Measurements from ENCODE around the gene GIMAP4. TPM values are rescaled to one million over a fixed set of nuclear protein-coding genes. Genes with fewer than 3 reads are reported as not detected.
A peak's percentile ranks its signal among the peaks of the same experiment; 100 is the strongest.

Gene GIMAP4
- total and polyA plus RNA-seq, 4 experiments from 2014 or later: 418 to 613 (median 448) TPM

DNA sequence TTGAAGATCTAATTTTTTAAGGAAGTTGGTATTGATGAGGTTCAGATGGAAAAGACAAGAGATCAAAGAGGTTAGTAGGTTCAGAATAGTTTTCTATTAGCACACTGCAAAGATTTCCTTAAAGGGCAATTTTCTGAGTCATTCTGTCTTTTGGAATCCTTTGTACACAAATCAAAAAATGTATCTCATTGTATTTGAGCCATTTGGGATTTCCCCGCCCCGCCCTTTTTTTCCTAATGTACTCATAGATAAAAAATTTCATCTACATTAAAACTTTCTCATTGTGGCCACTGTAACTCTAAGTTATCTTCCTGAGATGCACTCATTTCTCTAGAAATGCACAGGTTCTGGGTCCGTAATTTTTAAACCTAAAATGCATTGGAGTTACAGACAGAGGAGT is 52.9 kb downstream of the GIMAP4 start:
- POLR2A ChIA-PET (ENCODE audit: partially characterized antibody): interaction anchor here (1.1 to 9.2 kb wide), 12 partner anchors 8 to 170 kb away, joined by 3 to 54 read pairs (median 6); partner anchors contain the start of genes GIMAP1, GIMAP2, GIMAP4 and GIMAP6
- intact Hi-C loops (cut with micrococcal nuclease): loop anchor here (5.0 kb wide), 1 partner anchor 38 kb away; no protein-coding TSS in a partner anchor
- peaks cover 43 to 61% (median 52%) of the 10 kb centered on the region in 4 donors for H3K4me1 Mint-ChIP-seq
- peak overlapping the region in 6 of 7 donors; percentile 70 to 92 (median 86) for H3K27ac Mint-ChIP-seq
- Histone ChIP-seq H3K27me3 (ENCODE audit: insufficient read depth, low read length) (no peaks in the 10 kb centered on the region), H3K36me3 (ENCODE audit: insufficient read depth, low read length) (no peaks in the 10 kb centered on the region), H3K4me3 (ENCODE audit: low read length in 2 of 2) (no peak overlapping the region), H3K27ac (ENCODE audit: low read depth, low read length) (no peak overlapping the region), H3K4me1 (ENCODE audit: insufficient read depth, low read length) (peaks cover 41% of the 10 kb centered on the region), H3K9me3 (ENCODE audit: control insufficient read depth in 1 of 2, low read length in 2 of 2) (no peaks in the 10 kb centered on the region)
- H3K9me3 Mint-ChIP-seq: peaks cover 2 to 28% (median 23%) of the 10 kb centered on the region in 8 donors
- H3K27me3 Mint-ChIP-seq: no peaks in the 10 kb centered on the region
- H3K36me3 Mint-ChIP-seq: peaks cover 12 to 27% of the 10 kb centered on the region in 2 donors
- CTCF ChIA-PET (ENCODE audit: partially characterized antibody): interaction anchor here (2.8 kb wide), 1 partner anchor 171 kb away, joined by 8 read pairs; no protein-coding TSS in a partner anchor
- DNase-seq: no peak
- H3K4me3 Mint-ChIP-seq: peak overlapping the region in 5 of 8 donors; percentile 34 to 63 (median 43)

DNA sequence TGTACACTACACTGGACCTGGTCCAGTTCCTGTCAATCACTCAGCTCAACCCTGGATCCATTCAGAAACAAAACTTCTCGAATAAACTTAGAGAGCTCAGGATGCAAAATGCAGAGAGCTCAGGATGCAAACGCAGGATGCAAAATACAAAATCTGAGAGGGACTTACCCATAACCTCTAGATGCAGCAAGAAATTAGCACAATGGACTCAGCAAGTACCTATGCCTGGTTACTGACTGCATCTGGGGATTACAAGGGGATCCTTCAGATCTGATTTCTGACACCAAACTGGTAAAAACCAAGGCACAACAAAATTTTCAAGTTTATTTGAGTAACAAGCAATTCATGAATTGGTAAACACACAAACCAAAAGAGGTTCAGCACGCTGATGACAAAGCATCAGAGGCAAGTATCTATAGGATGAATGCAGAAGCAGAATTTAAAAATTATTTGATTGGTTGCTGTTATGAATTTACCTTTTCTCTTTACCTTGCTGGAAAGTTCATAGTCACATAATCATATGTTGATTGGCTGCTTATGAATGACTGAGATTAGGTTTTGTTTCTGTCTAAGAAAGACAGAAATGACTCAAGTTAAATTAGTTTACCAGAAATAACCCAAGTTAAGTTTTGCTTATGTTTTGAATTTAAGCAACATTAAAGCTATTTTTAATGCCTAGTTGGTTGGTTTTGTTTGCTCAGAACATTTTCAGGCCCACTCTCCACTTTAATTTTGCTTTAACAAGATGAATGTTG is 53.6 kb downstream of the GIMAP4 start:
- Histone ChIP-seq H3K4me3 (ENCODE audit: low read length in 2 of 2) (no peak overlapping the region), H3K9me3 (ENCODE audit: control insufficient read depth in 1 of 2, low read length in 2 of 2) (no peaks in the 10 kb centered on the region), H3K27ac (ENCODE audit: low read depth, low read length) (no peak overlapping the region), H3K4me1 (ENCODE audit: insufficient read depth, low read length) (peaks cover 41% of the 10 kb centered on the region), H3K27me3 (ENCODE audit: insufficient read depth, low read length) (no peaks in the 10 kb centered on the region), H3K36me3 (ENCODE audit: insufficient read depth, low read length) (no peaks in the 10 kb centered on the region)
- peaks cover 19 to 34% of the 10 kb centered on the region in 2 donors for H3K36me3 Mint-ChIP-seq
- intact Hi-C loops (cut with micrococcal nuclease): loop anchor here (1.0 to 5.0 kb wide), 2 partner anchors 11 to 38 kb away; no protein-coding TSS in a partner anchor
- H3K27me3 Mint-ChIP-seq: no peaks in the 10 kb centered on the region
- POLR2A ChIA-PET (ENCODE audit: partially characterized antibody): interaction anchor here (0.6 to 9.2 kb wide), 22 partner anchors 8 to 171 kb away, joined by 3 to 54 read pairs (median 6); partner anchors contain the start of genes GIMAP1, GIMAP2, GIMAP4 and GIMAP5
- H3K4me1 Mint-ChIP-seq: peaks cover 42 to 61% (median 54%) of the 10 kb centered on the region in 4 donors
- peak overlapping the region; percentile 2 to 63 (median 44) for H3K4me3 Mint-ChIP-seq
- CTCF ChIA-PET (ENCODE audit: partially characterized antibody): interaction anchor here (2.6 to 2.8 kb wide), 2 partner anchors 52 to 172 kb away, joined by 8 to 13 read pairs; partner anchors contain the start of gene GIMAP4
- no peak for DNase-seq
- peaks cover 2 to 34% (median 29%) of the 10 kb centered on the region in 8 donors for H3K9me3 Mint-ChIP-seq
- peak overlapping the region; percentile 70 to 92 (median 86) for H3K27ac Mint-ChIP-seq

DNA sequence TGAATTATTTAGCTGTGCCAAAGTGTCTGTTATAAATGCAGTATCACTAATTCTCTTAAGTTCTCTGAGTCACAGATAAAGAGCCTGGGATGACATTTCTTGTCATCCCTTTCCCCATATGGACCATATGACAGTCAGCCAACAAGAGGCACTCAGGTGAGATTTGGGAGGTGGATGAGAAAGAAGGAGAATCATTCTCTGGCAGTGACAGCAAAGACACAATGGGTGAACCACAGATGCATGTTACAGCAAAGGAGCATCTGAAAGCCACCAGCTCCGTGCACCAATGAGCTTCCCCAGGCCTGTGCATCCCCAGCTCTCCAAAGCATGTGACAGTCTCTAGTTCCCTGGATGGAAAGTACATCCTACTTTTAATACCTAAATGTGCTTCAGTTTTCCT is 54.2 kb downstream of the GIMAP4 start:
- CTCF ChIA-PET (ENCODE audit: partially characterized antibody): interaction anchor here (1.2 to 2.8 kb wide), 3 partner anchors 8 to 172 kb away, joined by 5 to 13 read pairs (median 8); partner anchors contain the start of gene GIMAP4
- Histone ChIP-seq H3K27me3 (ENCODE audit: insufficient read depth, low read length) (no peaks in the 10 kb centered on the region), H3K36me3 (ENCODE audit: insufficient read depth, low read length) (no peaks in the 10 kb centered on the region), H3K9me3 (ENCODE audit: control insufficient read depth in 1 of 2, low read length in 2 of 2) (no peaks in the 10 kb centered on the region), H3K4me1 (ENCODE audit: insufficient read depth, low read length) (peaks cover 44% of the 10 kb centered on the region), H3K4me3 (ENCODE audit: low read length in 2 of 2) (no peak overlapping the region), H3K27ac (ENCODE audit: low read depth, low read length) (peak overlapping the region; percentile 11)
- peaks cover 47 to 67% (median 58%) of the 10 kb centered on the region in 4 donors for H3K4me1 Mint-ChIP-seq
- intact Hi-C loops (cut with micrococcal nuclease): loop anchor here (1.0 to 5.0 kb wide), 2 partner anchors 10 to 39 kb away; no protein-coding TSS in a partner anchor
- peaks cover 2 to 36% (median 34%) of the 10 kb centered on the region in 8 donors for H3K9me3 Mint-ChIP-seq
- peaks cover 25 to 40% of the 10 kb centered on the region in 2 donors for H3K36me3 Mint-ChIP-seq
- no peaks in the 10 kb centered on the region for H3K27me3 Mint-ChIP-seq
- H3K4me3 Mint-ChIP-seq: peak overlapping the region in 7 of 8 donors; percentile 21 to 63 (median 45)
- H3K27ac Mint-ChIP-seq: peak overlapping the region; percentile 70 to 92 (median 86)
- POLR2A ChIA-PET (ENCODE audit: partially characterized antibody): interaction anchor here (0.7 to 9.2 kb wide), 19 partner anchors 9 to 171 kb away, joined by 3 to 54 read pairs (median 7); partner anchors contain the start of genes GIMAP1, GIMAP2, GIMAP4 and GIMAP5
- DNase-seq: no peak

Other genes with a start within 250 kb of the GIMAP4 start
- 10 to 100 TPM; 11.0 to 12.8 TPM for gene LRRC61, start 244.0 kb upstream of the GIMAP4 start, total RNA-seq
- gene LRRC61, start 244.0 kb upstream of the GIMAP4 start, polyA plus RNA-seq: 10 to 100 TPM; 14.8 to 16.0 TPM
- 10 to 100 TPM; 13.0 to 17.8 TPM for gene ACTR3C, start 243.8 kb upstream of the GIMAP4 start, total RNA-seq
- gene ACTR3C, start 243.8 kb upstream of the GIMAP4 start, polyA plus RNA-seq: 1 to 10 TPM; 3.6 to 8.6 TPM
- gene RARRES2, start 225.8 kb upstream of the GIMAP4 start, total RNA-seq: not detected
- gene RARRES2, start 225.8 kb upstream of the GIMAP4 start, polyA plus RNA-seq: not detected
- 10 to 100 TPM; 72.0 to 78.5 TPM for gene REPIN1, start 198.6 kb upstream of the GIMAP4 start, total RNA-seq
- gene REPIN1, start 198.6 kb upstream of the GIMAP4 start, polyA plus RNA-seq: 10 to 100 TPM; 29.4 to 62.1 TPM
- gene ZNF775, start 188.1 kb upstream of the GIMAP4 start, total RNA-seq: 1 to 10 TPM; 4.3 to 5.5 TPM
- 1 to 10 TPM in 1 of 2 donors, under 1 TPM in 1; 0.67 to 7.6 TPM for gene ZNF775, start 188.1 kb upstream of the GIMAP4 start, polyA plus RNA-seq
- gene GIMAP8, start 116.8 kb upstream of the GIMAP4 start, total RNA-seq: 10 to 100 TPM; 59.0 to 62.5 TPM
- 10 to 100 TPM in 1 of 2 donors, 1 to 10 TPM in 1; 9.8 to 39.9 TPM for gene GIMAP8, start 116.8 kb upstream of the GIMAP4 start, polyA plus RNA-seq
- gene GIMAP7, start 52.5 kb upstream of the GIMAP4 start, total RNA-seq: 100 to 1,000 TPM; 464 to 476 TPM
- 1,000 to 10,000 TPM in 1 of 2 donors, 100 to 1,000 TPM in 1; 557 to 1,096 TPM for gene GIMAP7, start 52.5 kb upstream of the GIMAP4 start, polyA plus RNA-seq
- 100 to 1,000 TPM; 158 to 173 TPM for gene GIMAP6, start 65.0 kb downstream of the GIMAP4 start, total RNA-seq
- 100 to 1,000 TPM; 115 to 154 TPM for gene GIMAP6, start 65.0 kb downstream of the GIMAP4 start, polyA plus RNA-seq
- gene GIMAP2, start 118.3 kb downstream of the GIMAP4 start, total RNA-seq: 100 to 1,000 TPM; 238 to 244 TPM
- 100 to 1,000 TPM in 1 of 2 donors, 10 to 100 TPM in 1; 90.0 to 110 TPM for gene GIMAP2, start 118.3 kb downstream of the GIMAP4 start, polyA plus RNA-seq
- 10 to 100 TPM; 93.7 to 97.6 TPM for gene GIMAP1, start 149.2 kb downstream of the GIMAP4 start, total RNA-seq
- gene GIMAP1, start 149.2 kb downstream of the GIMAP4 start, polyA plus RNA-seq: 10 to 100 TPM; 36.6 to 69.2 TPM
- gene GIMAP5, start 170.0 kb downstream of the GIMAP4 start, total RNA-seq: 100 to 1,000 TPM; 296 to 297 TPM
- gene GIMAP5, start 170.0 kb downstream of the GIMAP4 start, polyA plus RNA-seq: 100 to 1,000 TPM; 415 to 679 TPM
- 1 to 10 TPM; 1.6 to 2.3 TPM for gene TMEM176B, start 233.0 kb downstream of the GIMAP4 start, total RNA-seq
- gene TMEM176B, start 233.0 kb downstream of the GIMAP4 start, polyA plus RNA-seq: not detected
- 1 to 10 TPM; 1.1 to 2.6 TPM for gene TMEM176A, start 233.4 kb downstream of the GIMAP4 start, total RNA-seq
- under 1 TPM in 1 of 2 donors, not detected in 1; 0.26 TPM for gene TMEM176A, start 233.4 kb downstream of the GIMAP4 start, polyA plus RNA-seq